GM12878 (cell line): ENCODE data around the gene CLMP. TPM values are rescaled to one million over a fixed set of nuclear protein-coding genes. Genes with fewer than 3 reads are reported as not detected.
A peak's percentile ranks its signal among the peaks of the same experiment; 100 is the strongest.

Experiments used
- ATAC-seq: fragments of 200-7000 bp; cut with Tn5 transposase; 3 replicates; pipeline ENCODE4 v1.9.1; 2020; ENCODE audit warnings: mild to moderate bottlenecking, moderate library complexity
- BruUV-seq: library from RNA; stranded (reverse); fragments of 400-500 nt; replicated peaks from 2 replicates; lab custom pipeline; 2021; lab: Mats Ljungman, UMichigan
- CTCF ChIA-PET: fragments of 300-600 bp; sonication (Branson Sonifier 250); formaldehyde crosslinking; extraction: SDS; loops from one replicate; lab custom pipeline; 2021; ENCODE audit warnings: inconsistent platforms; lab: Yijun Ruan, JAX
- POLR2A ChIA-PET: fragments of 350-600 bp; formaldehyde crosslinking; extraction: SDS; loops from one replicate; lab custom pipeline; 2021; ENCODE audit warnings: inconsistent platforms; lab: Charles Lee
- RAD21 ChIA-PET: fragments of 300-600 bp; sonication (Branson Sonifier 250); formaldehyde crosslinking; loops from one replicate; lab custom pipeline; 2023; ENCODE audit warnings: antibody characterized with exemption; ENCODE audit not compliant: unreplicated experiment; lab: Charles Lee
- SMC1A ChIA-PET: fragments of 300-600 bp; sonication (Branson Sonifier 250); formaldehyde crosslinking; loops from one replicate; lab custom pipeline; 2023; ENCODE audit not compliant: unreplicated experiment, uncharacterized antibody; lab: Charles Lee
- DNase-seq: peaks from one replicate; pipeline ENCODE4 v3.0.0-alpha.2; 2011; ENCODE audit warnings: low read depth, low spot score
- FAIRE-seq: peaks from 3 replicates; lab custom pipeline; 2011; peaks lifted over from hg19 to GRCh38; lab: Jason Lieb, UNC
- H2AFZ ChIP-seq: 2 replicates; pipeline ENCODE4 v1.6.0; 2011; ENCODE audit warnings: low read depth, low read length, control low read depth; ENCODE audit not compliant: control insufficient read depth
- H3K27ac ChIP-seq: 2 replicates; pipeline ENCODE4 v1.5.1; 2011; ENCODE audit warnings: control low read depth; ENCODE audit not compliant: control insufficient read depth, insufficient read depth
- H3K27me3 ChIP-seq, 2 experiments: replicated peaks in 1 of 2; 2 replicates each; pipeline versions ENCODE4 v1.6.0 to v1.6.1; 2011; ENCODE audit warnings: low read length in 1 of 2; ENCODE audit not compliant: control insufficient read depth in 2 of 2, insufficient read depth in 2 of 2
- H3K36me3 ChIP-seq, 2 experiments: 2 replicates each; pipeline ENCODE4 v1.5.1; 2011; ENCODE audit warnings: low read length in 1 of 2; ENCODE audit not compliant: control insufficient read depth in 2 of 2, insufficient read depth in 2 of 2
- H3K4me1 ChIP-seq: 2 replicates; pipeline ENCODE4 v1.6.1; 2011; ENCODE audit warnings: mild to moderate bottlenecking, low read length, moderate library complexity, mixed read lengths; ENCODE audit not compliant: control insufficient read depth, insufficient read depth
- H3K4me2 ChIP-seq: 2 replicates; pipeline ENCODE4 v1.6.0; 2011; ENCODE audit warnings: control low read depth; ENCODE audit not compliant: control insufficient read depth, insufficient read depth
- H3K4me3 ChIP-seq: fragments of 200-600 bp; sonication (generic); 2 replicates; pipeline ENCODE4 v1.5.1; 2016
- H3K79me2 ChIP-seq: 2 replicates; pipeline ENCODE4 v1.6.0; 2011; ENCODE audit warnings: low read length; ENCODE audit not compliant: control insufficient read depth, insufficient read depth
- H3K9ac ChIP-seq: 2 replicates; pipeline ENCODE4 v1.8.0; 2011; ENCODE audit warnings: low read length, control low read depth, mixed read lengths; ENCODE audit not compliant: control insufficient read depth, insufficient read depth
- H3K9me3 ChIP-seq: replicated peaks from 3 replicates; pipeline ENCODE4 v1.5.1; 2011; ENCODE audit warnings: mild to moderate bottlenecking, low read length; ENCODE audit not compliant: control insufficient read depth, insufficient read depth
- H4K20me1 ChIP-seq: 2 replicates; pipeline ENCODE4 v1.6.0; 2011; ENCODE audit not compliant: control insufficient read depth, insufficient read depth
- ASH2L ChIP-seq: fragments of 300-600, 200-600 bp; sonication (generic); IDR thresholded peaks from 2 replicates; pipeline ENCODE4 v1.6.1; 2017; ENCODE audit warnings: low read depth, mild to moderate bottlenecking, borderline replicate concordance
- ATF3 ChIP-seq: IDR thresholded peaks from 2 replicates; pipeline ENCODE4 v1.6.1; 2011; ENCODE audit warnings: low read depth, mild to moderate bottlenecking, low read length, moderate library complexity, borderline replicate concordance; ENCODE audit errors: extremely low read depth
- CREB1 ChIP-seq: IDR thresholded peaks from 2 replicates; pipeline ENCODE4 v1.6.1; 2012; ENCODE audit warnings: low read depth, mild to moderate bottlenecking, inconsistent platforms
- FOXM1 ChIP-seq: IDR thresholded peaks from 2 replicates; pipeline ENCODE4 v1.6.1; 2012; ENCODE audit warnings: low read depth, mild to moderate bottlenecking, inconsistent platforms, low read length, moderate library complexity
- GATAD2B ChIP-seq: fragments of 450-650 bp; conservative IDR thresholded peaks from 2 replicates; pipeline ENCODE4 v1.6.1; 2017; ENCODE audit warnings: low read depth, mild to moderate bottlenecking, moderate library complexity
- HSF1 ChIP-seq: fragments of 150-350 bp; IDR thresholded peaks from 2 replicates; pipeline ENCODE4 v1.6.1; 2014; ENCODE audit warnings: mild to moderate bottlenecking, low read depth, low read length
- IKZF2 ChIP-seq, 2 experiments: fragments of 450-650 bp; IDR thresholded peaks; 2 replicates each; pipeline ENCODE4 v1.6.1; 2017; ENCODE audit warnings: mild to moderate bottlenecking in 2 of 2, moderate library complexity in 2 of 2
- MEF2A ChIP-seq: IDR thresholded peaks from 2 replicates; pipeline ENCODE4 v1.6.1; 2011; ENCODE audit warnings: low read depth, mild to moderate bottlenecking, low read length, moderate library complexity; ENCODE audit not compliant: insufficient read depth
- MTA2 ChIP-seq: fragments of 450-650 bp; IDR thresholded peaks from 2 replicates; pipeline ENCODE4 v1.6.1; 2016; ENCODE audit warnings: low read depth, mild to moderate bottlenecking, moderate library complexity
- NR2C1 ChIP-seq: fragments of 450-650 bp; IDR thresholded peaks from 2 replicates; pipeline ENCODE4 v1.6.1; 2017; ENCODE audit warnings: antibody characterized with exemption, mild to moderate bottlenecking, moderate library complexity
- NRF1 ChIP-seq: conservative IDR thresholded peaks from 2 replicates; pipeline ENCODE4 v1.6.1; 2011; ENCODE audit warnings: mild to moderate bottlenecking, low read depth, low read length, improper control_type of control experiment
- POLR2AphosphoS5 ChIP-seq: IDR thresholded peaks from 2 replicates; pipeline ENCODE4 v1.6.1; 2011; ENCODE audit warnings: mild to moderate bottlenecking, low read length, inconsistent platforms
- RCOR1 ChIP-seq: conservative IDR thresholded peaks from 2 replicates; pipeline ENCODE4 v1.6.1; 2012; ENCODE audit warnings: low read depth, low read length, improper control_type of control experiment
- SPI1 ChIP-seq: IDR thresholded peaks from 2 replicates; pipeline ENCODE4 v1.6.1; 2011; ENCODE audit warnings: low read depth, mild to moderate bottlenecking, low read length, moderate library complexity, borderline replicate concordance; ENCODE audit not compliant: insufficient read depth
- YBX1 ChIP-seq: fragments of 450-650 bp; IDR thresholded peaks from 2 replicates; pipeline ENCODE4 v1.6.1; 2016; ENCODE audit warnings: antibody characterized with exemption
- ZBTB33 ChIP-seq: fragments of 450-650 bp; IDR thresholded peaks from 2 replicates; pipeline ENCODE4 v1.6.1; 2017; ENCODE audit warnings: mild to moderate bottlenecking
- ZNF207 ChIP-seq: fragments of 450-650 bp; IDR thresholded peaks from 2 replicates; pipeline ENCODE4 v1.6.1; 2014; ENCODE audit warnings: antibody characterized with exemption, mild to moderate bottlenecking, borderline replicate concordance
- ZSCAN29 ChIP-seq: fragments of 450-650 bp; IDR thresholded peaks from 2 replicates; pipeline ENCODE4 v1.6.1; 2017; ENCODE audit warnings: mild to moderate bottlenecking, moderate library complexity
- WGBS: methylation state at CpG from one replicate; pipeline ENCODE4 v1.1.6; 2016; ENCODE audit warnings: low lambda C conversion rate; ENCODE audit not compliant: insufficient replicate concordance, insufficient coverage; ENCODE audit errors: missing lambda C conversion rate; 5-methylcytosine and 5-hydroxymethylcytosine counted together
- in situ Hi-C: fragments of 300-500 bp; cut with MboI; formaldehyde crosslinking; loops from 9 replicates; pipeline ENCODE4 v1.14.3; 2018; ENCODE audit warnings: mixed read lengths
- intact Hi-C: fragments of 100-400 bp; cut with micrococcal nuclease; formaldehyde crosslinking; loops from one replicate; pipeline ENCODE4 v1.14.2; 2022; ENCODE audit not compliant: unreplicated experiment
- polyA plus RNA-seq, 11 experiments: library from polyadenylated mRNA; depleted of rRNA in 4 of 11; unstranded in 6 of 11; stranded (reverse) in 5 of 11; fragments of >200 nt; fragmentation: Nextera tagmentation in 4 of 11; fragmentation: Illumina TruSeq in 1 of 11; extraction: Ambion mirVana in 4 of 11; extraction: Trizol in 1 of 11; gene quantifications; 1 replicate in 1 of 11; 2 replicates in 10 of 11; pipeline versions ENCODE4 v1.2.1 to v1.2.3, GENCODE V29; 2011 to 2016; ENCODE audit warnings: inconsistent platforms in 2 of 11, missing spikeins in 2 of 11, low read depth in 1 of 11
- total RNA-seq, 4 experiments: library from RNA; depleted of rRNA in 3 of 4; stranded (reverse); fragments of >200 nt in 3 of 4; fragmentation: Illumina TruSeq in 1 of 4; extraction: Trizol in 1 of 4; gene quantifications; 2 replicates each; pipeline versions ENCODE4 v1.2.1 to v1.2.3, GENCODE V29; 2013 to 2021

The CLMP gene
- total and polyA plus RNA-seq, 10 of the 15 experiments (the other 5 are each of a cell fraction or from before 2014, with no cell fraction given): 0.01 to 0.71 (median 0.20) TPM; not detected in 4

- in situ Hi-C loops (loop anchor here (25.0 kb wide), 1 partner anchor 1600 kb away; the partner anchor contains the start of genes SORL1 and SORL1-AS1), intact Hi-C loops (loop anchor here (5.0 to 10.0 kb wide), 2 partner anchors 342 to 1770 kb away; partner anchors contain the start of gene SC5D)
- Histone ChIP-seq H3K27ac (peak overlapping the region; percentile 100), H3K4me3 (peak overlapping the region; percentile 73), H2AFZ (peak overlapping the region; percentile 55), H3K4me1 (peaks cover 14% of the 10 kb centered on the region; the same call in 1 of the 2 replicates), H3K4me2 (peak overlapping the region; percentile 98; the same call in 1 of the 2 replicates), H4K20me1 (peaks cover 17% of the 10 kb centered on the region; the same call in 1 of the 2 replicates), H3K27me3 (no peaks in the 10 kb centered on the region), H3K9ac (peak overlapping the region; percentile 98), H3K36me3 (peaks cover 21 to 33% of the 10 kb centered on the region in 2 experiments), H3K9me3 (no peaks in the 10 kb centered on the region; the same call in 2 of the 3 replicates), H3K79me2 (peaks cover 74% of the 10 kb centered on the region)
- ChIA-PET POLR2A (interaction anchor here (0.6 to 3.8 kb wide), 30 partner anchors 8 to 1782 kb away, joined by 3 to 10 read pairs (median 4); no protein-coding TSS in a partner anchor), RAD21 (interaction anchor here (0.6 to 1.2 kb wide), 14 partner anchors 8 to 514 kb away, joined by 3 to 9 read pairs (median 3); no protein-coding TSS in a partner anchor), CTCF (interaction anchor here (0.9 to 11.6 kb wide), 5 partner anchors 8 to 203 kb away, joined by 5 to 387 read pairs (median 22); no protein-coding TSS in a partner anchor), SMC1A (interaction anchor here (0.6 to 1.7 kb wide), 4 partner anchors 41 to 211 kb away, joined by 3 to 4 read pairs (median 3); no protein-coding TSS in a partner anchor)
- DNase-seq (peak; percentile 97), ATAC-seq (peak; percentile 90), FAIRE-seq (no peak)
- BruUV-seq: no TSS peak
- 0% methylated on average over 32 of the region's 63 CpGs for WGBS
- TF ChIP-seq ZBTB33 (no peak), POLR2AphosphoS5 (no peak), IKZF2 (IDR thresholded peaks at IDR 0.05) (peak; percentile 73 to 80), MTA2 (no peak), NR2C1 (no peak), ZSCAN29 (no peak), GATAD2B (no peak; the same call in none of the 2 replicates), ASH2L (no peak), SPI1 (peak; percentile 74), CREB1 (peak; percentile 51; the same call in 1 of the 2 replicates), ATF3 (no peak), HSF1 (peak; percentile 99), ZNF207 (no peak; the same call in 1 of the 2 replicates), MEF2A (0 out of 2 replicates have a peak, but pooled peaks have one; percentile 29), YBX1 (no peak), RCOR1 (no peak), FOXM1 (no peak; the same call in 1 of the 2 replicates), NRF1 (peak; percentile 86)
These were observed 132.7 kb downstream of the CLMP start for GRCh38 chr11:123062158-123062891.
